HepG2 (cell line): ENCODE data around the gene POLE4. TPM values are rescaled to one million over a fixed set of nuclear protein-coding genes. Genes with fewer than 3 reads are reported as not detected.

Experiments used
- ATAC-seq: fragments of 200-7000 bp; cut with Tn5 transposase; 3 replicates; pipeline ENCODE4 v1.9.1; 2020; ENCODE audit warnings: mild to moderate bottlenecking, moderate library complexity
- BruUV-seq: library from RNA; stranded (reverse); fragments of 400-500 nt; replicated peaks from 2 replicates; lab custom pipeline; 2021; lab: Mats Ljungman, UMichigan
- CTCF ChIA-PET: fragments of 300-600 bp; formaldehyde crosslinking; extraction: SDS; loops from one replicate; lab custom pipeline; 2021; ENCODE audit warnings: low total read pairs, inconsistent platforms, low intra/inter-chr PET ratio; lab: Yijun Ruan, JAX
- POLR2A ChIA-PET: fragments of 350-600 bp; sonication (Branson Sonifier 250); formaldehyde crosslinking; loops from one replicate; lab custom pipeline; 2020; ENCODE audit warnings: antibody characterized with exemption, inconsistent platforms; lab: Yijun Ruan, JAX
- DNase-seq: peaks from one replicate; pipeline ENCODE4 v3.0.0-alpha.2; 2015; ENCODE audit warnings: low spot score
- FAIRE-seq: peaks from 3 replicates; lab custom pipeline; 2011; peaks lifted over from hg19 to GRCh38; lab: Jason Lieb, UNC
- H2AFZ ChIP-seq: one replicate; pipeline ENCODE4 v1.6.1; 2011; ENCODE audit warnings: low read length, inconsistent platforms
- H3K27ac ChIP-seq: fragments of 300-600 bp; 3 replicates; pipeline ENCODE4 v1.8.0; 2011; ENCODE audit warnings: mixed run types, mild to moderate bottlenecking, mixed read lengths, low read length, inconsistent platforms; ENCODE audit not compliant: insufficient read depth; ENCODE audit errors: extremely low read length
- H3K27me3 ChIP-seq, 2 experiments: fragments of 200-600 bp in 1 of 2; 2 replicates in 1 of 2; 3 replicates in 1 of 2; pipeline versions ENCODE4 v1.6.0 to v1.8.0; 2011; ENCODE audit warnings: low read length in 2 of 2, mild to moderate bottlenecking in 2 of 2, moderate library complexity in 2 of 2, inconsistent platforms in 1 of 2; ENCODE audit not compliant: insufficient read depth in 2 of 2, control insufficient read depth in 1 of 2
- H3K36me3 ChIP-seq, 2 experiments: fragments of 200-600 bp in 1 of 2; replicated peaks in 1 of 2; 2 replicates in 1 of 2; 3 replicates in 1 of 2; pipeline versions ENCODE4 v1.5.1 to v1.8.0; 2011; ENCODE audit warnings: low read length in 2 of 2, inconsistent platforms in 1 of 2; ENCODE audit not compliant: insufficient read depth in 2 of 2, control insufficient read depth in 1 of 2
- H3K4me1 ChIP-seq: 2 replicates; pipeline ENCODE4 v1.5.1; 2012; ENCODE audit warnings: low read length, inconsistent platforms; ENCODE audit not compliant: insufficient read depth
- H3K4me2 ChIP-seq: 2 replicates; pipeline ENCODE4 v1.6.0; 2011; ENCODE audit warnings: low read depth, low read length, inconsistent platforms
- H3K4me3 ChIP-seq, 3 experiments: fragments of 200-600 bp in 1 of 3; sonication (generic), shearing (Covaris generic) in 1 of 3; replicated peaks in 1 of 3; 2 replicates each; pipeline ENCODE4 v1.5.1; 2011 to 2016; ENCODE audit warnings: low read length in 3 of 3, inconsistent platforms in 2 of 3, low read depth in 2 of 3, mild to moderate bottlenecking in 2 of 3, control low read depth in 1 of 3, mixed read lengths in 1 of 3; ENCODE audit not compliant: insufficient read depth in 1 of 3
- H3K79me2 ChIP-seq: one replicate; pipeline ENCODE4 v1.6.1; 2011; ENCODE audit warnings: low read length, inconsistent platforms; ENCODE audit not compliant: insufficient read depth
- H3K9ac ChIP-seq: 2 replicates; pipeline ENCODE4 v1.6.0; 2011; ENCODE audit warnings: mild to moderate bottlenecking, low read depth, low read length, inconsistent platforms; ENCODE audit not compliant: insufficient read depth
- H3K9me3 ChIP-seq: 2 replicates; pipeline ENCODE4 v1.5.1; 2012; ENCODE audit warnings: mild to moderate bottlenecking, low read length
- H4K20me1 ChIP-seq: 2 replicates; pipeline ENCODE4 v1.6.0; 2011; ENCODE audit warnings: inconsistent platforms, mild to moderate bottlenecking, low read length, moderate library complexity; ENCODE audit not compliant: insufficient read depth
- ARID2 ChIP-seq: sonication (generic); formaldehyde crosslinking; IDR thresholded peaks from 2 replicates; pipeline ENCODE4 v1.8.1; 2022; ENCODE audit warnings: mild to moderate bottlenecking, missing genetic modification reagents, borderline replicate concordance
- CEBPZ ChIP-seq: IDR thresholded peaks from 2 replicates; pipeline ENCODE4 v1.6.1; 2012; ENCODE audit warnings: low read length, improper control_type of control experiment
- CREM ChIP-seq, 2 experiments: sonication (generic) in 1 of 2; formaldehyde crosslinking in 1 of 2; IDR thresholded peaks; 2 replicates each; pipeline versions ENCODE4 v1.4.0 to v1.6.1; 2016 to 2020; ENCODE audit warnings: antibody characterized with exemption in 1 of 2, mild to moderate bottlenecking in 1 of 2, missing genetic modification reagents in 1 of 2
- DBP ChIP-seq: sonication (generic); formaldehyde crosslinking; IDR thresholded peaks from 2 replicates; pipeline ENCODE4 v1.4.0; 2020; ENCODE audit warnings: missing genetic modification reagents; ENCODE audit errors: not compliant biosample characterization
- HNRNPK ChIP-seq: fragments of 200-400 bp; formaldehyde crosslinking; IDR thresholded peaks from 2 replicates; pipeline ENCODE4 v1.6.1; 2018; ENCODE audit warnings: low read length, low read depth, moderate library complexity, mild to moderate bottlenecking; ENCODE audit not compliant: poor library complexity, severe bottlenecking
- JUND ChIP-seq: sonication (generic); formaldehyde crosslinking; IDR thresholded peaks from 2 replicates; pipeline ENCODE4 v1.8.0; 2022; ENCODE audit warnings: mild to moderate bottlenecking, missing genetic modification reagents
- POLR2G ChIP-seq: fragments of 200-400 bp; formaldehyde crosslinking; IDR thresholded peaks from 2 replicates; pipeline ENCODE4 v1.6.1; 2018; ENCODE audit warnings: mild to moderate bottlenecking, low read depth, low read length, moderate library complexity
- SETDB1 ChIP-seq: sonication (generic); formaldehyde crosslinking; IDR thresholded peaks from 2 replicates; pipeline ENCODE4 v1.5.1; 2020; ENCODE audit warnings: missing genetic modification reagents, mild to moderate bottlenecking, borderline replicate concordance
- U2AF2 ChIP-seq: fragments of 200-400 bp; formaldehyde crosslinking; IDR thresholded peaks from 2 replicates; pipeline ENCODE4 v1.6.1; 2017; ENCODE audit warnings: low read depth, mild to moderate bottlenecking, low read length
- ZNF331 ChIP-seq: sonication (generic); formaldehyde crosslinking; IDR thresholded peaks from 2 replicates; pipeline ENCODE4 v1.4.0; 2020; ENCODE audit warnings: missing genetic modification reagents
- ZNF33A ChIP-seq: sonication (generic); formaldehyde crosslinking; IDR thresholded peaks from 2 replicates; pipeline ENCODE4 v1.5.1; 2020; ENCODE audit warnings: missing genetic modification reagents, mild to moderate bottlenecking, moderate library complexity, borderline replicate concordance
- ZNF367 ChIP-seq: sonication (generic); formaldehyde crosslinking; IDR thresholded peaks from 2 replicates; pipeline ENCODE4 v1.4.0; 2020; ENCODE audit warnings: missing genetic modification reagents, borderline replicate concordance
- ZNF432 ChIP-seq: sonication (generic); formaldehyde crosslinking; IDR thresholded peaks from 2 replicates; pipeline ENCODE4 v1.5.0; 2020; ENCODE audit warnings: missing genetic modification reagents, mild to moderate bottlenecking, borderline replicate concordance
- ZNF512 ChIP-seq: sonication (generic); formaldehyde crosslinking; IDR thresholded peaks from 2 replicates; pipeline ENCODE4 v1.4.0; 2020; ENCODE audit warnings: mild to moderate bottlenecking, missing genetic modification reagents
- ZNF547 ChIP-seq: sonication (generic); formaldehyde crosslinking; IDR thresholded peaks from 2 replicates; pipeline ENCODE4 v1.5.1; 2020; ENCODE audit warnings: mild to moderate bottlenecking, missing genetic modification reagents
- ZNF616 ChIP-seq: sonication (generic); formaldehyde crosslinking; IDR thresholded peaks from 2 replicates; pipeline ENCODE4 v1.5.0; 2020; ENCODE audit warnings: low read depth, mild to moderate bottlenecking, missing genetic modification reagents
- ZZZ3 ChIP-seq: sonication (generic); formaldehyde crosslinking; IDR thresholded peaks from 2 replicates; pipeline ENCODE4 v1.4.0; 2020; ENCODE audit warnings: missing genetic modification reagents, mild to moderate bottlenecking, borderline replicate concordance
- WGBS: methylation state at CpG from one replicate; pipeline ENCODE4 v1.1.6; 2017; ENCODE audit warnings: low lambda C conversion rate; 5-methylcytosine and 5-hydroxymethylcytosine counted together
- in situ Hi-C: cut with HindIII; loops from 2 replicates; pipeline ENCODE4 v1.10.0; 2017; ENCODE audit warnings: low pct_unique_long_range_greater_than_20kb; ENCODE audit not compliant: extremely low pct_ligation_motif_present
- intact Hi-C: fragments of 100-400 bp; cut with micrococcal nuclease; formaldehyde crosslinking; loops from one replicate; pipeline ENCODE4 v1.10.0; 2022; ENCODE audit not compliant: unreplicated experiment
- polyA plus RNA-seq, 8 experiments: library from polyadenylated mRNA; depleted of rRNA in 3 of 8; stranded (reverse) in 7 of 8; unstranded in 1 of 8; fragments of >200 nt; fragmentation: Illumina TruSeq in 4 of 8; extraction: Trizol in 4 of 8; gene quantifications; 2 replicates each; pipeline versions ENCODE4 v1.2.1 to v1.2.3, GENCODE V29; 2011 to 2016; ENCODE audit warnings: low read depth in 4 of 8, missing spikeins in 1 of 8, mixed read lengths in 1 of 8; ENCODE audit not compliant: insufficient read depth in 1 of 8
- total RNA-seq, 5 experiments: library from RNA; depleted of rRNA; stranded (reverse); fragments of >200 nt; fragmentation: Illumina TruSeq; extraction: Trizol; gene quantifications; 2 replicates each; pipeline ENCODE4 v1.2.3, GENCODE V29; 2016; ENCODE audit warnings: low read depth in 1 of 5

POLE4 gene
- total and polyA plus RNA-seq, 2 of the 13 experiments (the other 11 are each of a cell fraction or from before 2014, with no cell fraction given): 106 to 116 TPM

GRCh38 chr2:74922592-74923227 lies 35.7 kb upstream of the POLE4 start:
- WGBS: 96% methylated on average over 5 of the region's 5 CpGs
- Histone ChIP-seq H3K4me2 (no peak overlapping the region), H3K27me3 (no peaks in the 10 kb centered on the region), H3K4me1 (peaks cover 77% of the 10 kb centered on the region), H3K27ac (no peak overlapping the region), H3K4me3 (no peak overlapping the region), H3K9me3 (no peaks in the 10 kb centered on the region), H4K20me1 (no peaks in the 10 kb centered on the region), H2AFZ (no peak overlapping the region), H3K36me3 (no peaks in the 10 kb centered on the region; a peak in 1 of 5 replicates), H3K9ac (no peak overlapping the region), H3K79me2 (no peaks in the 10 kb centered on the region)
- DNase-seq: no peak
- ChIA-PET CTCF (no interaction called here), POLR2A (no interaction called here)
- in situ Hi-C loops: no loop called here
- FAIRE-seq: no peak
- no peak for ATAC-seq
- intact Hi-C loops: no loop called here
- no TSS peak for BruUV-seq
- TF ChIP-seq POLR2G (peak; percentile 17; the same call in 1 of the 2 replicates), JUND (CRISPR knock-in tag) (no peak), ZNF367 (CRISPR knock-in tag) (no peak), HNRNPK (peak; percentile 0), ZNF33A (CRISPR knock-in tag) (no peak), ZNF547 (CRISPR knock-in tag) (no peak), CEBPZ (no peak), ZNF512 (CRISPR knock-in tag) (no peak), ZZZ3 (CRISPR knock-in tag) (0 out of 2 replicates have a peak, but pooled peaks have one; percentile 32), CREM (IDR thresholded peaks at IDR 0.05) (no peak), CREM (CRISPR knock-in tag; IDR thresholded peaks at IDR 0.05) (no peak), SETDB1 (no peak), ZNF616 (CRISPR knock-in tag) (no peak), ZNF432 (CRISPR knock-in tag) (no peak), DBP (no peak), U2AF2 (0 out of 2 replicates have a peak, but pooled peaks have one; percentile 48), ZNF331 (no peak), ARID2 (CRISPR knock-in tag) (no peak)
